ENCODE data around the gene LRBA.

The LRBA gene

DNA sequence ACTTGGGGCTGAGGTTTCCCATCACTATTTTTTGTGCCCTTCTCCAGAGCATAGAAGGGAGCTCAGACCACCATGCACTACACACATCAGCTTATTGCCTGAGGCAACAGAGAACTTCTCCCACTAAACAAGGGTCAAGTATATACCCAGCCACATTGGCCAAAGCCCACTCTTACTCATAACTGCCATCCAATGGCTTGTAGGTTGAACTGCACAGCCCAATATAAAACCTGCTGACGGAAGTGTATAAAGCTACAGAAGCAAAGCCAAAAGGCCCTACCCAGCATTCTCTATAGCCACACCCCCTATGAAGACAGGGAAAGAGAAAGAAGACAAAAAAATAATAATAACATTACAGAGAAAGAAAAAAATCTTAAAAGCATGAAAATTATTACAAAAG lies 139.7 kb downstream of the LRBA start:
- Histone ChIP-seq H3K27ac (no peak overlapping the region), H3K36me3 (peaks cover 26% of the 10 kb centered on the region), H3K4me1 (no peaks in the 10 kb centered on the region), H3K27me3 (no peaks in the 10 kb centered on the region), H3K9me3 (peaks cover 10% of the 10 kb centered on the region), H3K4me3 (no peak overlapping the region), H4K20me1 (no peaks in the 10 kb centered on the region), H3K9ac (no peak overlapping the region), H3K4me2 (no peak overlapping the region)
- TF ChIP-seq Cebpa-rat (IDR thresholded peaks at IDR 0.05): no peak

DNA sequence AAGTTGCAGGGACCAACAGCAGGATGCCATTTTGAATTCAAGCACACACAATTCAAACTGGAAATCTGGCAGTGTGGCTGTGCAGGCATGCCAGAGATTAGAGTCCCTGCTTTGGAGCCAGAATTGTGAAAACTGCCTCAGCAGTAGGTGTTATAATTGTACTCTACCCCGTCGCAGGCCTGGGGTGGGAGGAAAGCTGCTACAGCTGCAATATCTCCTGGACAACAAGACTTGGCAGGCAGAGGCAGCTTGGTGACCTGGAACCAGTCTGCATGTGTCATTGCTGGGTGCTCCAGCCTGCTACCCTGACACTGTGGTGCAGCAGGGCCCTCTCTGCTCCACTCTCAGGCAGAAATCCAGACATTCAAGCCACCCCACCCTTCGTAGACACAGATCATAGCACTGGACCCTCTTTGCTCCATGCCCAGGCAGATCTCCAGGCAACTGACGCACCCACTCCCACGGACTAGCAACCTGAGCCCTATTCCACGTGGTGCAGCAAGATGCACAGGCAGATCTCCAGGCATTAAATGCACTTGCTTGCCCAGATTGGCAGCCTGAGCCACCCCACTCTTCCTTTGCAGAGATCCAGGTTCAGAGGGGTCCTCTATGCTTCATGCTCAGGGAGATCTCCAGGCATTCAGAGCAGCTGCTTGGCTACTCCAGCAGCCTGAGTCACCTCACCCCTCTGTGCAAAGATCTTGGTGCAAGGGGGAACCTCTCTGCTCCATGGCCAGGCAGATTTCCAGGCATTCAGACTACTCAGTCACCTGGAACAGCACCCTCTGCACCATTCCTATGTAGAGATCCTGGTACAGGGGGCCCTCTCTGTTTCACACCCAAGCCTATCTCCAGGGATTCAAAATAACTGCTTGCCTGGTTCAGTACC lies 140.5 kb downstream of the LRBA start:
- Histone ChIP-seq H3K4me2 (no peak overlapping the region), H3K9me3 (peaks cover 3% of the 10 kb centered on the region; the same call in 1 of the 2 replicates), H3K9ac (no peak overlapping the region), H3K27ac (no peak overlapping the region), H3K27me3 (no peaks in the 10 kb centered on the region), H3K36me3 (peaks cover 19% of the 10 kb centered on the region), H3K4me1 (no peaks in the 10 kb centered on the region), H3K4me3 (no peak overlapping the region), H4K20me1 (no peaks in the 10 kb centered on the region)
- TF ChIP-seq Cebpa-rat (IDR thresholded peaks at IDR 0.05): no peak

DNA sequence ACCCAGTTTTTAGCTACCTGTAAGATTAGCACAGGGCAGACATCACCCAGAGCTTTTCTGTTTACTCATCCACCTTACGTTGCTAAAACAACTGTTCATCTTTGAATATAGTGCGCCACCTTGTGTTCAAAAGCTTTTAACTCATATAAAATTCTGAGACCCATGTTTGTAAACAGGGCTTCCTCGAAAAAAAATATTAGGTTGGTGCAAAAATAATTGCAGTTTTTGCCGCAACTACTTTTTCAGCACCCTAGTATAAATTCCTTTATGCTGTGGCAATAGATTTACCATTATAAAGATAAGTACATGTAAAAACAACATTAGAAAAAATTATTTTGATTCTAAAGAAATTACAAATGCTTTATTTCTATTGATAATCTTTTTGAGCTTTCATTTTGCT lies 147.9 kb downstream of the LRBA start:
- H3K4me3 ChIP-seq: no peak overlapping the region
- no peaks in the 10 kb centered on the region for H3K27me3 ChIP-seq
- peaks cover 5% of the 10 kb centered on the region; the same call in 1 of the 2 replicates for H3K36me3 ChIP-seq
- H3K9me3 ChIP-seq: no peaks in the 10 kb centered on the region
- H4K20me1 ChIP-seq: no peaks in the 10 kb centered on the region
- H3K9ac ChIP-seq: no peak overlapping the region
- no peak overlapping the region for H3K4me2 ChIP-seq
- H3K27ac ChIP-seq: no peak overlapping the region
- TF ChIP-seq Cebpa-rat (IDR thresholded peaks at IDR 0.05): no peak
- H3K4me1 ChIP-seq: no peaks in the 10 kb centered on the region

DNA sequence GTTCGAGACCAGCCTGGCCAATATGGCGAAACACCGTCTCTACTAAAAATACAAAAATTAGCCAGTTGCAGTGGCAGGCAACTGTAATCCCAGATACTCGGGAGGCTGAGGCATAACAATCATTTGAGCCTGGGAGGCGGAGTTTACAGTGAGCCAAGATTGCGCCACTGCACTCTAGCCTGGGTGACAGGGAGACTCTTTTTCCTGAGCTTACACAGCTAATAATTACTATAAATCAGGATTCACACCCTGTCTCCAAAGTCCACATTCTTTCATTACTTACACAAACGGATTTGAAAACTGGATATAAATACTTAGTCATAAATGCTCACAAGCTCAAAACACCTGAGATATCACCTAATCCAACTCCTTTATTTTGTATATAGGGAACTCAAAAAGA lies 151.6 kb downstream of the LRBA start:
- Histone ChIP-seq H3K9ac (no peak overlapping the region), H3K36me3 (no peaks in the 10 kb centered on the region), H3K4me3 (no peak overlapping the region), H3K4me1 (no peaks in the 10 kb centered on the region), H3K9me3 (no peaks in the 10 kb centered on the region), H3K27ac (no peak overlapping the region), H4K20me1 (no peaks in the 10 kb centered on the region), H3K4me2 (no peak overlapping the region), H3K27me3 (no peaks in the 10 kb centered on the region)
- TF ChIP-seq Cebpa-rat (IDR thresholded peaks at IDR 0.05): no peak

DNA sequence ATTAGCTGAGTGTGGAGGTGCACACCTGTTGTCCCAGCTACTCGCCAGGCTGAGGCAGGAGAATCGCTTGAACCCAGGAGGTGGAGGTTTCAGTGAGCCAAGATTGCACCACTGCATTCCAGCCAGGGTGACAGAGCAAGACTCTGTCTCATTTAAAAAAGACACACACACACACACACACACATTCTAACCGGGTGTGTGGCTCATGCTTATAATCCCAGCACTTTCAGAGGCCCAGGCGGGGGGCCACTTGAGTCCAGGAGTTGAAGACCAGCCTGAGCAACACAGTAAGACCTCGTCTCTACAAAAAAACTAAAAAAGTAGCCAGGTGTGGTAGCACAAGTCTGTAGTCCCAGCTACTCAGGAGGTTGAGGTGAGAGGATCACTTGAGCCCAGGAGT lies 152.3 kb downstream of the LRBA start:
- Histone ChIP-seq H3K36me3 (no peaks in the 10 kb centered on the region), H3K4me2 (no peak overlapping the region), H3K9ac (no peak overlapping the region), H3K9me3 (no peaks in the 10 kb centered on the region), H3K27ac (no peak overlapping the region), H3K4me3 (no peak overlapping the region), H3K27me3 (no peaks in the 10 kb centered on the region), H4K20me1 (no peaks in the 10 kb centered on the region), H3K4me1 (no peaks in the 10 kb centered on the region)
- TF ChIP-seq Cebpa-rat (IDR thresholded peaks at IDR 0.05): no peak

DNA sequence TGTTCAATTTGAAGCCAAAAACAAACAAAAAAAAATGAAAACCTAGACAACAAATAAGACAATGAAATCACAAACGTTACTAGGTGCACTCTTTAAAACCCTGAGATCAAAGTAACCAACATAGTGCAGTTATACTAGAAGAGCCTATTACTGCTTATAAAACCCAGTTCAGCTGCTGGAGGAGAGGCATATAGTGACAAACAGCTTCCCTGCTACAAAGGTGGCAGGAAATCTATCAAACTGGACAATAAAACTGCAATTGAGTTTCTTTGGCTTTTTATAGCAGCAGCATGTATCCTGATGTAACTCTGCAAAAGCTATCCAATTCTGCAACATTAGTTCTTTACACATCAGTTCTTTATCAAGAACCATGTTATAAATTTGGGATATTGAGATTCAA lies 155.6 kb downstream of the LRBA start:
- no peaks in the 10 kb centered on the region for H4K20me1 ChIP-seq
- H3K27me3 ChIP-seq: no peaks in the 10 kb centered on the region
- H3K4me1 ChIP-seq: no peaks in the 10 kb centered on the region
- no peak for TF ChIP-seq Cebpa-rat (IDR thresholded peaks at IDR 0.05)
- no peaks in the 10 kb centered on the region for H3K36me3 ChIP-seq
- no peak overlapping the region for H3K9ac ChIP-seq
- no peak overlapping the region for H3K4me2 ChIP-seq
- no peaks in the 10 kb centered on the region for H3K9me3 ChIP-seq
- H3K27ac ChIP-seq: no peak overlapping the region
- H3K4me3 ChIP-seq: no peak overlapping the region

DNA sequence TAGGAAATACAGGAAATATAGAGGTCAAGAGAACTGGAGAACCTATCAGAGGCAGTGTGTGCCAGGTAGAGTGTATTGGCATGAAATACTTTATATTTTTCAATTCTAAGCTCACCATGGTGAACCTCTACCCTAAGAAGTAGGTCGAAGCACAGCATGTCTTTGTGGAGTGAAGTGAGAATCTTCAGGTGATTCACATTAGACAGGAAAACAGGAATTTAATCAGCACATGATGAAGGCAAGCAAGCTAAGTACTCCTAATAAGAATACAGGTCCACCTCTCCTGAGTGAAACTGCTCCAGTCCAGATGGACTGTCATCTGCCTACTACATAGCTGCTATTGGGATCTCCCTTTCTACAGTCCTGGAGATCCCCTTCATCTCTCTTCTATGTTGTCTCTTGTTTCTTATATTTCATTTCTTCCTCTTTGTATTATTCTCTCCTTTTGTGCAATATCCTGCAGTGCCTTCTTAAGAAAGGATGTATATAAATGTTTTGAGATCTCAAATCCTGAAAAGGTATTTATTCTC lies 159.0 kb downstream of the LRBA start:
- Histone ChIP-seq H3K4me3 (no peak overlapping the region), H4K20me1 (no peaks in the 10 kb centered on the region), H3K4me2 (no peak overlapping the region), H3K27me3 (no peaks in the 10 kb centered on the region), H3K4me1 (peaks cover 6% of the 10 kb centered on the region; the same call in 1 of the 2 replicates), H3K36me3 (peaks cover 10% of the 10 kb centered on the region; the same call in 1 of the 2 replicates), H3K9me3 (no peaks in the 10 kb centered on the region), H3K9ac (no peak overlapping the region), H3K27ac (no peak overlapping the region)
- no peak for TF ChIP-seq Cebpa-rat (IDR thresholded peaks at IDR 0.05)

DNA sequence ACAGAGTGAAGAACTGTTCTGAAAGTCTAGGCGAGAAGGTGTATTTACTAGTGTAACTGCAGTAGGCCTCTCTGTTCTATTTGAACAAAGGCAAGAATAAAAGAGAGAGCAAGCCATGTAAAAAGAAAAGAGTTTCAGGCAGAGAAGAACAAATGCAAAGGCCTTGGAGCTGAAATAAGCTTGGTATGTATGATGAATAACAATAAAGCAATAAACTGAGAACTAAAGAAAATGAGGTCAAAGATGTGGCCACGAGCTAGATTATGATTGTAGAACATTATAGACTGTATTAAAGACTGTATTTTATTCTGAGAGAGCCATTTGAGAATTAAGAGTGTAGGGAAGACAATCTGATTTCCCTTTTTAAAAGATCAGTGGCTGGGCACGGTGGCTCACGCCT lies 160.5 kb downstream of the LRBA start:
- Histone ChIP-seq H3K4me1 (peaks cover 6% of the 10 kb centered on the region; the same call in 1 of the 2 replicates), H4K20me1 (no peaks in the 10 kb centered on the region), H3K27me3 (no peaks in the 10 kb centered on the region), H3K9me3 (no peaks in the 10 kb centered on the region), H3K4me2 (no peak overlapping the region), H3K4me3 (no peak overlapping the region), H3K27ac (no peak overlapping the region), H3K9ac (no peak overlapping the region), H3K36me3 (peaks cover 10% of the 10 kb centered on the region; the same call in 1 of the 2 replicates)
- no peak for TF ChIP-seq Cebpa-rat (IDR thresholded peaks at IDR 0.05)

DNA sequence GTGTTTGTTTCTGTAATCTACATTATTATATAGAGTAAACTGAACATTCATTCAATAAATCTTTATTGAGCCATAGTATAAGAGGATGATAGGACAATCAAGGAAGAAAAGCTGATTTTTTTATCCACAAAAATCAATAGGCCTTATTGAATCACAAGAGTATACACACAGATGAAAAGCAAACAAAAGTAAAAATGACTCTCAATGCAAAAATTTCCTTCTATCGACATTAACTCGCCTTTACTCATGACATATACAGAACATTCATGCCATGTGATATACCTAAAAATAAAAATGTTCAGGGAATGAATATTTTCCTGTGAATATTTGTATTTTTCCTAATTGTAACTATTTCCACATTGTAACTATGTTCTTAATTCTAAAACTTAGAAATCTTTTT lies 161.2 kb downstream of the LRBA start:
- Histone ChIP-seq H3K9me3 (no peaks in the 10 kb centered on the region), H3K9ac (no peak overlapping the region), H3K4me1 (peaks cover 6% of the 10 kb centered on the region; the same call in 1 of the 2 replicates), H3K36me3 (peaks cover 16% of the 10 kb centered on the region; the same call in 1 of the 2 replicates), H3K27me3 (no peaks in the 10 kb centered on the region), H3K4me3 (no peak overlapping the region), H3K4me2 (no peak overlapping the region), H3K27ac (no peak overlapping the region), H4K20me1 (no peaks in the 10 kb centered on the region)
- no peak for TF ChIP-seq Cebpa-rat (IDR thresholded peaks at IDR 0.05)

DNA sequence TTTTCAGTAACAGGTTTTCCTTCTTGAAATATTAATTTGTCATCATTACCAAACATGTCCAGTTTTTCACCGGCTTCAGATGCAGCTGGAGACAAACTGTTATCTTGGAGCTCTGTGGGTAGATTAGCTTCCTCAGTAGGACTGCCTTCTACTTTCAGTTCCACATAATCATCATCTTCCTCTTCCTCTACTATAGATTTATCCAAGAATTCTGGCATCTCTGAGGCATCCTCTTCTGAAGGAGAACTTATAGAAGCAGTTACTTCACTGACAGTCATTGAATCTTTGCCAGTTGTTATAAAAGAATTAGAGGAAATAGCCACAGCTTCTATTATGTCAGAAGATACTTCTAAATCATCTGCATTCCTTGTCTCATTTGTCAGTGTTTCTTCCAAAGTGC lies 162.9 kb downstream of the LRBA start:
- Histone ChIP-seq H3K27me3 (no peaks in the 10 kb centered on the region), H4K20me1 (no peaks in the 10 kb centered on the region), H3K27ac (no peak overlapping the region), H3K4me3 (no peak overlapping the region), H3K9ac (no peak overlapping the region), H3K4me2 (no peak overlapping the region; the same call in 1 of the 2 replicates), H3K9me3 (no peaks in the 10 kb centered on the region), H3K4me1 (peaks cover 6% of the 10 kb centered on the region; the same call in 1 of the 2 replicates), H3K36me3 (peaks cover 23% of the 10 kb centered on the region)
- TF ChIP-seq Cebpa-rat (IDR thresholded peaks at IDR 0.05): no peak
